ENCODE data around the gene TTC21A. TPM values are rescaled to one million over a fixed set of nuclear protein-coding genes. Genes with fewer than 3 reads are reported as not detected.

Gene TTC21A
- total RNA-seq, 1 donor from 2014 or later: 6.8 TPM

GRCh38 chr3:39082666-39083313, 24.7 kb upstream of the TTC21A start:
- no peak overlapping the region for H3K4me3 Mint-ChIP-seq
- no peaks in the 10 kb centered on the region for H3K27me3 Mint-ChIP-seq (ENCODE audit: low read depth)
- no peaks in the 10 kb centered on the region for H3K9me3 Mint-ChIP-seq
- H3K4me1 Mint-ChIP-seq: no peaks in the 10 kb centered on the region
- H3K27ac Mint-ChIP-seq (ENCODE audit: unreplicated experiment): no peak overlapping the region
- H3K36me3 Mint-ChIP-seq (ENCODE audit: low read depth): peaks cover 15% of the 10 kb centered on the region
- no peak for DNase-seq (ENCODE audit: low read depth, low spot score)
- TF ChIP-seq CTCF (conservative IDR thresholded peaks at IDR 0.05): no peak

- Mint-ChIP-seq H3K4me3 (no peak overlapping the region), H3K9me3 (no peaks in the 10 kb centered on the region), H3K27me3 (ENCODE audit: low read depth) (no peaks in the 10 kb centered on the region), H3K36me3 (ENCODE audit: low read depth) (peaks cover 15% of the 10 kb centered on the region), H3K4me1 (no peaks in the 10 kb centered on the region), H3K27ac (ENCODE audit: unreplicated experiment) (no peak overlapping the region)
- no peak for TF ChIP-seq CTCF (conservative IDR thresholded peaks at IDR 0.05)
- DNase-seq (ENCODE audit: low read depth, low spot score): no peak
Observed at GRCh38 chr3:39086144-39086543, 21.3 kb upstream of the TTC21A start.

GRCh38 chr3:39088456-39088855, 19.0 kb upstream of the TTC21A start:
- H3K27ac Mint-ChIP-seq (ENCODE audit: unreplicated experiment): no peak overlapping the region
- no peaks in the 10 kb centered on the region for H3K9me3 Mint-ChIP-seq
- TF ChIP-seq CTCF (conservative IDR thresholded peaks at IDR 0.05): no peak
- H3K27me3 Mint-ChIP-seq (ENCODE audit: low read depth): no peaks in the 10 kb centered on the region
- no peaks in the 10 kb centered on the region for H3K4me1 Mint-ChIP-seq
- H3K36me3 Mint-ChIP-seq (ENCODE audit: low read depth): peaks cover 8% of the 10 kb centered on the region
- no peak overlapping the region for H3K4me3 Mint-ChIP-seq
- no peak for DNase-seq (ENCODE audit: low read depth, low spot score)

- no peak for TF ChIP-seq CTCF (conservative IDR thresholded peaks at IDR 0.05)
- no peaks in the 10 kb centered on the region for H3K9me3 Mint-ChIP-seq
- no peaks in the 10 kb centered on the region for H3K4me1 Mint-ChIP-seq
- no peak for DNase-seq (ENCODE audit: low read depth, low spot score)
- no peak overlapping the region for H3K4me3 Mint-ChIP-seq
- H3K27ac Mint-ChIP-seq (ENCODE audit: unreplicated experiment): no peak overlapping the region
- no peaks in the 10 kb centered on the region for H3K27me3 Mint-ChIP-seq (ENCODE audit: low read depth)
- peaks cover 7% of the 10 kb centered on the region for H3K36me3 Mint-ChIP-seq (ENCODE audit: low read depth)
Observed at GRCh38 chr3:39088889-39089288, 18.6 kb upstream of the TTC21A start.

- H3K4me3 Mint-ChIP-seq: no peak overlapping the region
- no peak overlapping the region for H3K27ac Mint-ChIP-seq (ENCODE audit: unreplicated experiment)
- peaks cover 16% of the 10 kb centered on the region for H3K36me3 Mint-ChIP-seq (ENCODE audit: low read depth)
- no peak for TF ChIP-seq CTCF (conservative IDR thresholded peaks at IDR 0.05)
- H3K9me3 Mint-ChIP-seq: no peaks in the 10 kb centered on the region
- no peaks in the 10 kb centered on the region for H3K4me1 Mint-ChIP-seq
- DNase-seq (ENCODE audit: low read depth, low spot score): no peak
- H3K27me3 Mint-ChIP-seq (ENCODE audit: low read depth): no peaks in the 10 kb centered on the region
Observed at GRCh38 chr3:39090922-39091321, 16.6 kb upstream of the TTC21A start.
